Spinal cord (tissue), 10 donors: ENCODE measurements around the gene ABTB2. TPM values are rescaled to one million over a fixed set of nuclear protein-coding genes. Genes with fewer than 3 reads are reported as not detected.

ENCODE experiments used
- DNase-seq, 6 donors: peaks; one replicate each; pipeline versions ENCODE4 v3.0.0 to v3.0.0-alpha.2; 2013 to 2015; ENCODE audit warnings: low spot score in 6 of 6, low read depth in 4 of 6
- H3K27ac ChIP-seq: one replicate; pipeline ENCODE4 v1.5.1; 2013; ENCODE audit warnings: low read depth, low read length, control low read depth
- H3K27me3 ChIP-seq: one replicate; pipeline ENCODE4 v1.6.1; 2013; ENCODE audit warnings: low read length; ENCODE audit not compliant: control insufficient read depth, insufficient read depth
- H3K36me3 ChIP-seq: one replicate; pipeline ENCODE4 v1.6.1; 2013; ENCODE audit warnings: low read length; ENCODE audit not compliant: control insufficient read depth, insufficient read depth
- H3K4me1 ChIP-seq: one replicate; pipeline ENCODE4 v1.6.1; 2013; ENCODE audit warnings: low read length; ENCODE audit not compliant: control insufficient read depth, insufficient read depth
- H3K4me3 ChIP-seq: one replicate; pipeline ENCODE4 v1.5.1; 2013; ENCODE audit warnings: low read depth, low read length, control low read depth
- H3K9me3 ChIP-seq: one replicate; pipeline ENCODE4 v1.6.1; 2013; ENCODE audit warnings: low read length; ENCODE audit not compliant: control insufficient read depth, insufficient read depth
- WGBS: methylation state at CpG from one replicate; pipeline ENCODE4 v1.1.5; 2013; ENCODE audit warnings: missing lambda C conversion rate; ENCODE audit not compliant: insufficient coverage; 5-methylcytosine and 5-hydroxymethylcytosine counted together
- polyA plus RNA-seq, 2 donors: library from polyadenylated mRNA; unstranded; fragments of 120-200 nt; gene quantifications; one replicate each; pipeline ENCODE4 v1.2.1, GENCODE V29; 2013; ENCODE audit not compliant: insufficient read length in 2 of 2
- total RNA-seq, 2 donors: library from RNA; depleted of rRNA in 1 of 2; stranded (reverse); fragments of 120-200 nt in 1 of 2; fragments of >200 nt in 1 of 2; gene quantifications; one replicate each; pipeline versions ENCODE4 v1.2.3 to v1.2.4, GENCODE V29; 2013 to 2014
- donor health status: healthy.

ABTB2 gene
- total and polyA plus RNA-seq, 4 donors = 4.0 to 16.8 (median 9.4) TPM

DNA sequence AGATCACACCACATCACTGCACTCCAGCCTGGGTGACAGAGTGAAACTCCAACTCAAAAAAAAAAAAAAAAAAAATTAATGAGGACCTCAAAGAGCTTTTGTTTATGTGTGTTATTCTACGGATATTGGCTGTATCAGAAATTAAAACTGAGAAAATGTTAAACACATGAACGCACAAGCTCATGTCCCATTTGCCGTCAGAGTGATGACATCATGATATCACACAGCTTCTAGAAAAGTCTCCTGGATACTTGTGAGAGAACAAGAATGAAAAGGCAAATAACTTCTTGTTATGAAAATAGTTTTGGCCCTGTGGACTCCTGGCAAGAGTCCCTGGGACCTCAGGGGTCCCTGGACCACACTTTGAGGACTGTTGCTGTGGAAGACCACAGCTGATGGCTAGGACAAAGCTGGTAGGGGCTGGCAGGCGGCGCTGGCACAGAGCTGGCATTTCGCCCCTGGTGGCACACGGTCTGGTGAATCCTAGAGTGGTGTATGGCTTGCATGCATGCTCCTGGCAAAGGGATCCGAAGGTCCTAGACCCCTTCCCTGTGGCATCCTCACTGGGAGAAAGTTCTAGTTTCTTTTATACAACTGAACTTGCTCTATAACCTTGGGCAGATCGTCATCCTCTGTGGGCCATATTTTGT is 178.7 kb downstream of the ABTB2 start:
- Histone ChIP-seq H3K36me3 (no peaks in the 10 kb centered on the region), H3K9me3 (no peaks in the 10 kb centered on the region), H3K27ac (no peak overlapping the region), H3K4me3 (no peak overlapping the region), H3K4me1 (peaks cover 54% of the 10 kb centered on the region), H3K27me3 (no peaks in the 10 kb centered on the region)
- 60% methylated on average over 4 of the region's 9 CpGs for WGBS
- peak in 1 of 6 donors; percentile 38 for DNase-seq

DNA sequence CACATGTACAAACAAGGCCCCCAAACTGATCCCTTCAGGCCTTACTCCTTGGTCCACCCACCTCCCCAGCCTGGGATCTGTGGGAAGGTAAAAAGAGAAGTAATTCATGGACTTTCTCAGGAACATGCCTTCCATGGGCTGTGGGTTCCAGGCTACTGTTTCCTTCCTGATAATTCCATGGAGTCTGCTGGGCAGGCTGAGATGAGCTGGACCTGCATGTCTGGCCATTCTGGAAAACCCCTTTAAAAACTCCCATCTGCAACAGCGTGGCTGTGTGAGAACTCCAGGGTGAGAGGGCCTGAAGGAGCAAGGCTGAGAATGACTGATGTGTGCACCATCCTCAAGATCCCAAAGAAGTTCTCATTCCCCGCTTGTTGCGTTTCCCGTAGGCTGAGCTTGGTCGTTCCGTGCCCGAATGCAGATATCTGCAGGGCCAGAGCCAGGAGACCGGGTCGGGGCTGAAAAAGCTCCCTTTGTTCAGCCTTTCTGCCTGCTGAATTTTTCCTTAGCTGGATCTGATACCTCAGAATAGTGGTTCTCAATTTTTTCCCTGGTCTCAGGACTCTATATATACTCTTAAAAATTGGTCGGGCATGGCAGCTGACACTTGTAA is 179.5 kb downstream of the ABTB2 start:
- Histone ChIP-seq H3K4me3 (no peak overlapping the region), H3K27ac (no peak overlapping the region), H3K36me3 (peaks cover under 1% of the 10 kb centered on the region), H3K4me1 (peaks cover 54% of the 10 kb centered on the region), H3K9me3 (no peaks in the 10 kb centered on the region), H3K27me3 (peaks cover 4% of the 10 kb centered on the region)
- 80% methylated on average over 9 of the region's 10 CpGs for WGBS
- no peak for DNase-seq

DNA sequence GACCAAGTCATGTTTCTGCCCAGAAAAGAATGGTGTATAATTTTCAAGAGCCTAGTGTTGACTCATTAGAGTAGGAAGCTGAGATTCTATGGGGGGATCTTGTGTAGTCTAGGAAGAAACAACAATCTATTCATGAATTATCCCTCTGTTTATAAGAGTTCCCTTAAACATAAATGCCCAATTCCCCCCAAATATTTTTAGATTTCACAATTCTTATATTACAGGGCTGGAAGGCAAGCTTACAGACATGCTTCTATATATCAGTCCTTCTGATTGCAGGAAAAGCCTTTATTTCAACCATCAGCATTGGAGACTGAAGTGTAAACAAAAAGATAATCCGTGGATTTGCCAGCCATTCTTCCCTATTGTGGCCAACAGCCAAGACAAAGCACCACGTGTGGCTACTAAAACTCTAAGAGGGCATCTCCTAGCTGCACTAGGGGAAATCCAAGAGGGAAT is 181.0 kb downstream of the ABTB2 start:
- Histone ChIP-seq H3K27ac (no peak overlapping the region), H3K4me3 (no peak overlapping the region), H3K4me1 (peaks cover 50% of the 10 kb centered on the region), H3K27me3 (peaks cover 6% of the 10 kb centered on the region), H3K9me3 (no peaks in the 10 kb centered on the region), H3K36me3 (peaks cover 5% of the 10 kb centered on the region)
- no CpG with 5 or more reads among the region's 2 CpGs for WGBS
- no peak for DNase-seq

DNA sequence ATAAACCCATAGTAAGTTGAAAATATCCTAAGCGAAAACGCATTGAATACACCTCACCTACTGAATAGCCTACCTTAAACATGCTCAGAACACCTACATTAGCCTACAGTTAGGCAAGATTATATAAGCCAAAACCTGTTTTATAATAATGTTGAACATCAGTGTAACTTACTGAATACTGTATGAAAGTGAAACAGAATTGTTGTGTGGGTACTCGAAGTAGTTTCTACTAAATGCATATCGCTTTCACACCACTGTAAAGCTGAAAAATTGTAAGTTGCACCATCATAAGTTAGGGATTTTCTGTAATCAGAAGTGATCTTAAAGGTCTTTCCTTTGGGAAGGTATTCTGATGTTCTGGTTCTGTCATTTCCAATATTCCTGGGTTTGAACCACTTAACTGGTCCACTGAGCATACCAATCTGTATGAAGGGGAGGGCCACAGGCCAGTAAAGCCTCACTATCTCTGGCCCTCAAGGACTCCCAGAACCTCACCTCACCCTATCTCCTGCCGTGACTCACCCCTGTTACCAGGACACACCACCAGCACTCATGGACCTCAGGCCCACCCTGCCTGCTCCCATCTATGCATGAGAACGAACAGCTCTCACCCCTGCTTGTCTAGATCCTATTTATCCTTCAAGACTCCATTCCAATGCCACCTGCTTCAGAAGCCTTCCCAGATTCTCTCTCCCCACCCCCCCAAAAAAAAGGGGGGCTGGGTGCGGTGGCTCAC is 182.4 kb downstream of the ABTB2 start:
- 94% methylated on average over 2 of the region's 7 CpGs for WGBS
- Histone ChIP-seq H3K36me3 (peaks cover 5% of the 10 kb centered on the region), H3K9me3 (no peaks in the 10 kb centered on the region), H3K27me3 (peaks cover 6% of the 10 kb centered on the region), H3K27ac (no peak overlapping the region), H3K4me1 (peaks cover 37% of the 10 kb centered on the region), H3K4me3 (no peak overlapping the region)
- DNase-seq = no peak

DNA sequence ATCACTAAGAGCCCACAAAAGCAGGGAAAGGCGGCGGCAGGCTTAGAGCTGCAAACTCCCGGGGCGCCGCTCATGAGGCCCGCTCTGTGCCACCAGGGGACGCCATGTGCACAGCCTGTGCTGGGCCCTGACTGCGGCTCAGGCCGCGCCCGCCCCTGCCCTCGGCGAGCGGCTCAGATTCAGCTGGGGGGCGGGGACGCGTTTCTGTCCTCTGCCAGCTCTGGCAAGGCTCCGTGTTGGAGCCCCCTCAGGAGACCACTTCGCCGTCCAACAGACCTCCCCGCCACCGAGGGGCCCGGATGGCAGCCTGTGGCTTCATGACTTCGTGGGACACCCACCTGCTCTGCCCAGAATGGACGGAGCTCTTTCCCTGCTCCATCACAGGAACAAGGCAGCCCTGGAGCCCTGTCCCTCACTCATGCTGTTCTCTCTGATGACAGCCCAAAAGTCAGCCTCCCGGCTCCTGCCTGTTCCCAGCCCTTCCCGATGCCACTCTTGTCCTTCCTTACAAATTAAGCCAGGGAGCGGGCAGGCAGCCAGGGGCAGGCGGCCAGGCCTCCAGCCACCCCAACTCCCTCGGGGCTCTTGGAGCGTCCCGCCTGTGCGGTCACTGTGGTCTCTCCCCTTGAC is 183.3 kb downstream of the ABTB2 start:
- Histone ChIP-seq H3K4me1 (peaks cover 34% of the 10 kb centered on the region), H3K36me3 (peaks cover 9% of the 10 kb centered on the region), H3K4me3 (peak overlapping the region; percentile 16), H3K27me3 (peaks cover 6% of the 10 kb centered on the region), H3K27ac (peak overlapping the region; percentile 47), H3K9me3 (no peaks in the 10 kb centered on the region)
- DNase-seq = peak; percentile 36 to 92 (median 64)
- WGBS = 6% methylated on average over 33 of the region's 33 CpGs

DNA sequence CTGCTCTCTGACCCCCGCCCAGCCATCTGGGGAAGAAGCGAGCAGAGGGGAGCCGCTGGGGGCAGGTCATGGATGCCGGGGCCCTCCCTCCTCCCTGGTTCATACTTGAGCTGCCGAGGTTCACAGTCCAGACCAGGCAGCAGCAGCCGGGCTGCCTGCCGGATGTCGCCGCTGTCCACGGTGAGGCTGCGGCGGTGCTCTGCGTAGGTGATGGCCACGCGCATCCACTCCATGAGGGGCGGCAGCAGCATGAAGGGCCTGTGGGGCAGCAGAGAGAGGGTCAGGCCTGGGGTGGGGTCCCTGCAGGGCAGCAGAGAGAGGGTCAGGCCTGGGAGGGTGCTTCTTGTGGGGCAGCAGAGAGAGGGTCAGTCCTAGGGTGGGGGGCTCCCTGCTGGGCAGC is 184.8 kb downstream of the ABTB2 start:
- WGBS = 89% methylated on average over 15 of the region's 16 CpGs
- Histone ChIP-seq H3K27ac (no peak overlapping the region), H3K4me1 (peaks cover 36% of the 10 kb centered on the region), H3K27me3 (peaks cover 6% of the 10 kb centered on the region), H3K4me3 (no peak overlapping the region), H3K36me3 (peaks cover 14% of the 10 kb centered on the region), H3K9me3 (no peaks in the 10 kb centered on the region)
- DNase-seq = no peak

DNA sequence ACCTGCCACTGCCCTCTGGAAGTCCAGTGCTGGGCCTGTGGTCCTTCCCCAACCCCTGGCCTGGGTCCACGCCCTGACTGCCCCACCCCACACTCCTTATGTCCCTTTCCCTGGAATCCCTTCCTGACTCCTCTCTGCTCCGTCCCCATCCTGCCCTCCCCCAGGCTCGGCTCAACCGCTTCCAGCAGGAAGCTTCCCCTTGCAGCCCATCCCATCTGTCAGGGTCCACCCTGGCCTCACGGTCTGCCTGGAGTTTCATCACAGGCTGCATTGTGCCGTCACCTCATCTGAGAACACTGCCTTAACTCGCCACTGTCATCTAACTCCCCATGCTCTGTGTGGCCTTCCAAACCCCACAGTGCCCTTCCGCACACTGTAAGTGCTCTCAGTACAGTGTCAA is 188.1 kb downstream of the ABTB2 start:
- 67% methylated on average over 7 of the region's 8 CpGs for WGBS

DNA sequence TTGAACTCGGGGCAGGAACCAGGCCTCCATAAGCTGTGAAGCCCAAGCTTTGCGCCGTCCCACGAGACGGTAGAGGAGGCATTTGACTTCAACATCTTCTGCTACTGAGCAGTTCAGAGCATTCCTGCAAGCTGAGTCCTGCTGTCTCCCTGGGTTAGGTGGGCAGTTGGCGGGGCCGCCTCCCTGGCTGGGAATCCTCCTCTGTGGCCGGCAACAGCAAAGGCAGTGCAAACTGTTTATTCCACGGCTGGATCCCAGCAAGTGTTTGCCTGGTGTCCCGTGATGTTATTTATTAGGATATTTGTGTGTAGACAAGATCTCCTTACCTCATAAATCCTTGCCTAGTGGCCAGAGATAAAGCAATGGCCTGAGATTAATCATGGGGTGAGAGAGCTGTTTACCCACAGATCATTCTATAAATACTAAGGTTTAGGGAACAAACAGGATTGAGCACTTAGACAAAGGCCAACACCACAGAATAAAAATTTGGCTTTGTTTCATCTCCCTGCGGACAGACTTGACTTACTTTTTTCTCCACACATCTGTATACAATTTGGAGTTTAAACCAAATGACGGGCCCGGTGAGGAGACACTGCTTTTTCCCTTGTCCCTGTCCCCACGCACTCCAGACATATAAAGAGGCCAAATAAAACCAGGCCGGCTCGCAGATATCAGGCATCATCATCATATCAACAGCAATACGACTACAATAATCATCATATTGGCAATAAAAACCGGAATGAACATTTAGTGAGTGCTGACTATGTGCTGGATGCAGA is 189.0 kb downstream of the ABTB2 start:
- Histone ChIP-seq H3K36me3 (peaks cover 43% of the 10 kb centered on the region), H3K27ac (no peak overlapping the region), H3K27me3 (peaks cover 5% of the 10 kb centered on the region), H3K9me3 (no peaks in the 10 kb centered on the region), H3K4me1 (peaks cover 22% of the 10 kb centered on the region), H3K4me3 (no peak overlapping the region)
- DNase-seq = no peak
- WGBS = 69% methylated on average over 14 of the region's 18 CpGs

More for the DNA sequence above, 188.1 kb downstream of the ABTB2 start:
- DNase-seq = no peak
- Histone ChIP-seq H3K4me3 (no peak overlapping the region), H3K27me3 (peaks cover 6% of the 10 kb centered on the region), H3K27ac (no peak overlapping the region), H3K4me1 (peaks cover 31% of the 10 kb centered on the region), H3K9me3 (no peaks in the 10 kb centered on the region), H3K36me3 (peaks cover 35% of the 10 kb centered on the region)

DNA sequence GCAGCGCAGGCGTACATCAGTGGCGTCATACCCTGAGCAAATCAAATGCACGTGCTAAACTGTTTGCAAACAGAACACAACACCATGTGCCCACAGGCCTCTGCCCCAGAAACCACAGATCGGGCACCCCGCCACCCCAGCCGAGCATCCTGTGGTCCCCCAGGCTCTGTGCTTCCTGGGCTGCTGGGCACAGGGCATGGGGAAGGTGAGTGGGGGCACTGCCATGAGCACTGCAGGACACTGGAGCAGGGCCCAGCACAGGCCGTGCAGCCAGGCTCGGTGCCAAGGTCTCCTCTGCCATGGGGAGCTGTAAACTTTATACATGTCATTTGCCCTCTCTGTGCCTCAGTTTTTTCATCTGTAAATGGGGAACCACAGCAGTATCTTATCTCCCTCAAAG is 189.8 kb downstream of the ABTB2 start:
- Histone ChIP-seq H3K9me3 (no peaks in the 10 kb centered on the region), H3K27ac (no peak overlapping the region), H3K36me3 (peaks cover 46% of the 10 kb centered on the region), H3K4me1 (peaks cover 14% of the 10 kb centered on the region), H3K4me3 (no peak overlapping the region), H3K27me3 (no peaks in the 10 kb centered on the region)
- 93% methylated on average over 7 of the region's 9 CpGs for WGBS
- no peak for DNase-seq
